Left cardiac atrium (tissue), 4 donors: ENCODE results near the gene ADAMTS2. TPM values are rescaled to one million over a fixed set of nuclear protein-coding genes. Genes with fewer than 3 reads are reported as not detected.

Source experiments
- ATAC-seq, 2 donors: fragments of 200-7000 bp; cut with Tn5 transposase; one replicate each; pipeline ENCODE4 v1.9.1; 2020; ENCODE audit warnings: mild to moderate bottlenecking in 2 of 2, moderate library complexity in 2 of 2
- DNase-seq: peaks from one replicate; pipeline ENCODE4 v3.0.0-alpha.2; 2020
- intact Hi-C, 2 donors: fragments of 100-400 bp; cut with DNase I; formaldehyde crosslinking; loops; one replicate each; pipeline versions ENCODE4 v1.14.1 to v1.15.1; 2022 to 2023
- total RNA-seq, 2 donors: library from RNA; stranded (reverse); fragmentation: NEBNext Ultra II Directional; extraction: Animal tissue kit (Norgen Biotek cat#: 25700); gene quantifications; one replicate each; pipeline ENCODE4 v1.2.1, GENCODE V29; 2021
- donor health status: DM: no; HTN: yes; CAD: no.
- donor health status: DM: no; HTN: yes; CAD: no; lungs with severe emphysema.
- donor health status: DM: yes; HTN: yes; CAD: no.
- donor health status: Dilated cardiomyopathy.

The ADAMTS2 gene
- total RNA-seq, 2 donors from 2014 or later: 15.0 to 22.7 TPM

GRCh38 chr5:179304871-179305270 is 40.4 kb downstream of the ADAMTS2 start:
- ATAC-seq: no peak
- intact Hi-C loops: no loop called here
- no peak for DNase-seq

- DNase-seq (no peak), ATAC-seq (peak in 1 of 2 donors; percentile 79)
- intact Hi-C loops: no loop called here
Measured at GRCh38 chr5:179304466-179304865, 40.8 kb downstream of the ADAMTS2 start.

GRCh38 chr5:179303451-179304200 is 41.6 kb downstream of the ADAMTS2 start:
- DNase-seq: no peak
- intact Hi-C loops: no loop called here

GRCh38 chr5:179302499-179303185 is 42.6 kb downstream of the ADAMTS2 start:
- intact Hi-C loops: no loop called here
- DNase-seq (no peak), ATAC-seq (no peak)

More at GRCh38 chr5:179303451-179304200, 41.6 kb downstream of the ADAMTS2 start:
- ATAC-seq: no peak

- intact Hi-C loops: no loop called here
- DNase-seq (no peak), ATAC-seq (peak; percentile 35 to 45)
Measured at GRCh38 chr5:179301796-179302195, 43.5 kb downstream of the ADAMTS2 start.

- DNase-seq (no peak), ATAC-seq (no peak)
- intact Hi-C loops: no loop called here
Measured at GRCh38 chr5:179301376-179301775, 43.9 kb downstream of the ADAMTS2 start.

GRCh38 chr5:179300581-179301180 is 44.6 kb downstream of the ADAMTS2 start:
- DNase-seq (peak; percentile 63), ATAC-seq (peak; percentile 80 to 87)
- intact Hi-C loops: no loop called here

GRCh38 chr5:179298181-179298993 is 46.9 kb downstream of the ADAMTS2 start:
- intact Hi-C loops: no loop called here
- ATAC-seq: no peak
- no peak for DNase-seq

- ATAC-seq (no peak), DNase-seq (no peak)
- intact Hi-C loops: no loop called here
Measured at GRCh38 chr5:179297486-179298180, 47.6 kb downstream of the ADAMTS2 start.

GRCh38 chr5:179297026-179297425 is 48.2 kb downstream of the ADAMTS2 start:
- ATAC-seq: no peak
- no peak for DNase-seq
- intact Hi-C loops: no loop called here

GRCh38 chr5:179296150-179296821 is 49.0 kb downstream of the ADAMTS2 start:
- DNase-seq (no peak), ATAC-seq (no peak)
- intact Hi-C loops: no loop called here

GRCh38 chr5:179295778-179296149 is 49.5 kb downstream of the ADAMTS2 start:
- no peak for DNase-seq
- ATAC-seq: no peak
- intact Hi-C loops: no loop called here

- DNase-seq (peak; percentile 54), ATAC-seq (peak; percentile 45 to 46)
- intact Hi-C loops: no loop called here
Measured at GRCh38 chr5:179294891-179295777, 50.1 kb downstream of the ADAMTS2 start.

- no peak for DNase-seq
- peak in 1 of 2 donors; percentile 11 for ATAC-seq
- intact Hi-C loops: no loop called here
Measured at GRCh38 chr5:179294131-179294780, 51.0 kb downstream of the ADAMTS2 start.

GRCh38 chr5:179292681-179293635 is 52.3 kb downstream of the ADAMTS2 start:
- ATAC-seq (peak in 1 of 2 donors; percentile 64), DNase-seq (peak; percentile 41)
- intact Hi-C loops: no loop called here

GRCh38 chr5:179292202-179292601 is 53.1 kb downstream of the ADAMTS2 start:
- intact Hi-C loops: no loop called here
- ATAC-seq: no peak
- no peak for DNase-seq
